ENCODE results near the gene CCDC192.

Gene CCDC192

GRCh38 chr5:127919818-127920217 is 216.6 kb downstream of the CCDC192 start:
- no peaks in the 10 kb centered on the region for H3K4me1 ChIP-seq (ENCODE audit: insufficient read depth, low read length, poor library complexity, severe bottlenecking)
- H4K20me1 ChIP-seq (ENCODE audit: insufficient read depth, low read length, poor library complexity, severe bottlenecking) = no peaks in the 10 kb centered on the region
- no peaks in the 10 kb centered on the region for H3K36me3 ChIP-seq (ENCODE audit: insufficient read depth, low read length)
- no peaks in the 10 kb centered on the region for H3K9me3 ChIP-seq (ENCODE audit: insufficient read depth, low read depth, low read length)
- no peak overlapping the region for H2AFZ ChIP-seq (ENCODE audit: low read length)
- no peak for TF ChIP-seq EZH2phosphoT487 (IDR thresholded peaks at IDR 0.05; ENCODE audit: borderline replicate concordance)
- TF ChIP-seq, protein P1, sequence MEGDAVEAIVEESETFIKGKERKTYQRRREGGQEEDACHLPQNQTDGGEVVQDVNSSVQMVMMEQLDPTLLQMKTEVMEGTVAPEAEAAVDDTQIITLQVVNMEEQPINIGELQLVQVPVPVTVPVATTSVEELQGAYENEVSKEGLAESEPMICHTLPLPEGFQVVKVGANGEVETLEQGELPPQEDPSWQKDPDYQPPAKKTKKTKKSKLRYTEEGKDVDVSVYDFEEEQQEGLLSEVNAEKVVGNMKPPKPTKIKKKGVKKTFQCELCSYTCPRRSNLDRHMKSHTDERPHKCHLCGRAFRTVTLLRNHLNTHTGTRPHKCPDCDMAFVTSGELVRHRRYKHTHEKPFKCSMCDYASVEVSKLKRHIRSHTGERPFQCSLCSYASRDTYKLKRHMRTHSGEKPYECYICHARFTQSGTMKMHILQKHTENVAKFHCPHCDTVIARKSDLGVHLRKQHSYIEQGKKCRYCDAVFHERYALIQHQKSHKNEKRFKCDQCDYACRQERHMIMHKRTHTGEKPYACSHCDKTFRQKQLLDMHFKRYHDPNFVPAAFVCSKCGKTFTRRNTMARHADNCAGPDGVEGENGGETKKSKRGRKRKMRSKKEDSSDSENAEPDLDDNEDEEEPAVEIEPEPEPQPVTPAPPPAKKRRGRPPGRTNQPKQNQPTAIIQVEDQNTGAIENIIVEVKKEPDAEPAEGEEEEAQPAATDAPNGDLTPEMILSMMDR (conservative IDR thresholded peaks at IDR 0.05; ENCODE audit: low read length) = no peak
- no peaks in the 10 kb centered on the region for H3K27me3 ChIP-seq (ENCODE audit: insufficient read depth, low read length, poor library complexity, severe bottlenecking)
- H3K4me3 ChIP-seq (ENCODE audit: low read length, poor library complexity, severe bottlenecking) = no peak overlapping the region
- no peak overlapping the region for H3K9ac ChIP-seq (ENCODE audit: low read depth, low read length, poor library complexity, severe bottlenecking)
- no peak overlapping the region for H3K4me2 ChIP-seq (ENCODE audit: low read depth, low read length, poor library complexity, severe bottlenecking)
- no peaks in the 10 kb centered on the region for H3K9me2 ChIP-seq (replicated peaks; ENCODE audit: low read depth, low read length)
- H3F3A ChIP-seq (ENCODE audit: low read depth) = no peaks in the 10 kb centered on the region
- no peaks in the 10 kb centered on the region for H3K79me2 ChIP-seq (ENCODE audit: insufficient read depth, low read length)

DNA sequence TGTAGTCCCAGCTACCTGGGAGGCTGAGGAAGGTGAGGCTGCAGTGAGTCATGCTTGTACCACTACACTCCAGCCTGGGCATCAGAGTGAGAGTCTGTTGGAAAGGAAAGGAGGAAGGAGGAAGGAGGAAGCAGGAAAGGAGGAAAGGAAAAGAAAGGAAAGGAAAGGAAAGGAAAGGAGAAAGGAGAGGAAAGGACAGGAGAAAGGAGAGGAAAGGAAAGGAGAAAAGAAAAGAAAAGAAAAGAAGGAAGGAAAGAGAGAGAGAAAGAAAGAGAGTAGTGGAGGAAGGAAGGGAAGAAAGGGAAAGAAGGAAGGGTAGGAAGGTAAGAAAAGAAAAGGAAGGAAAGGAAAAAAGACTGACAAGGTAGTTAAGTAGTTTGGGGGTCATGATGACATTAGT is 217.7 kb downstream of the CCDC192 start:
- no peak for TF ChIP-seq EZH2phosphoT487 (IDR thresholded peaks at IDR 0.05; ENCODE audit: borderline replicate concordance)
- TF ChIP-seq, protein P1 (conservative IDR thresholded peaks at IDR 0.05; ENCODE audit: low read length) = no peak
- no peak overlapping the region for H3K4me3 ChIP-seq (ENCODE audit: low read length, poor library complexity, severe bottlenecking)
- H2AFZ ChIP-seq (ENCODE audit: low read length) = no peak overlapping the region
- H3K4me2 ChIP-seq (ENCODE audit: low read depth, low read length, poor library complexity, severe bottlenecking) = no peak overlapping the region
- H3K27me3 ChIP-seq (ENCODE audit: insufficient read depth, low read length, poor library complexity, severe bottlenecking) = no peaks in the 10 kb centered on the region
- H3K9me3 ChIP-seq (ENCODE audit: insufficient read depth, low read depth, low read length) = no peaks in the 10 kb centered on the region
- no peaks in the 10 kb centered on the region for H4K20me1 ChIP-seq (ENCODE audit: insufficient read depth, low read length, poor library complexity, severe bottlenecking)
- no peaks in the 10 kb centered on the region for H3K9me2 ChIP-seq (replicated peaks; ENCODE audit: low read depth, low read length)
- H3K79me2 ChIP-seq (ENCODE audit: insufficient read depth, low read length) = no peaks in the 10 kb centered on the region
- no peaks in the 10 kb centered on the region for H3K36me3 ChIP-seq (ENCODE audit: insufficient read depth, low read length)
- no peaks in the 10 kb centered on the region for H3K4me1 ChIP-seq (ENCODE audit: insufficient read depth, low read length, poor library complexity, severe bottlenecking)
- no peak overlapping the region for H3K9ac ChIP-seq (ENCODE audit: low read depth, low read length, poor library complexity, severe bottlenecking)
- H3F3A ChIP-seq (ENCODE audit: low read depth) = no peaks in the 10 kb centered on the region

DNA sequence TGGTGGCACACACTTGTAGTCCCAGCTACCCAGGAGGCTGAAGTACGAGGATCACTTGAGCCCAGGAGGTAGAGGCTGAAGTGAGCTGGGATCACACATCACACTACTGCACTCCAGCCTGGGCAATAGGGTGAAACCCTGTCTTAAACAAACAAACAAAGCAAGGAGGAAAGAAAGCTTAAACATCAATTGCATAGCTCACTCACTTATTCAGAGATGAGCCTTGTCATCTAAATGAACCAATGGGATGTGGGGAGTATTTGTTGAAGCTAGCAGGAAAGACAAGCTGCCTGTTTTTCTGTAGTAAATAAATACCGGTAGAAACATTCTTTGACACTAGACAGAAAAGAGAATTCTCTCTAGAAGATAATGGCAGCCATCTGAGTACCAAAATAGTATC is 219.4 kb downstream of the CCDC192 start:
- Histone ChIP-seq H3K36me3 (ENCODE audit: insufficient read depth, low read length) (no peaks in the 10 kb centered on the region), H3F3A (ENCODE audit: low read depth) (no peaks in the 10 kb centered on the region), H3K4me1 (ENCODE audit: insufficient read depth, low read length, poor library complexity, severe bottlenecking) (no peaks in the 10 kb centered on the region), H3K4me2 (ENCODE audit: low read depth, low read length, poor library complexity, severe bottlenecking) (no peak overlapping the region), H2AFZ (ENCODE audit: low read length) (no peak overlapping the region), H4K20me1 (ENCODE audit: insufficient read depth, low read length, poor library complexity, severe bottlenecking) (no peaks in the 10 kb centered on the region), H3K9me2 (replicated peaks; ENCODE audit: low read depth, low read length) (no peaks in the 10 kb centered on the region), H3K79me2 (ENCODE audit: insufficient read depth, low read length) (no peaks in the 10 kb centered on the region), H3K9me3 (ENCODE audit: insufficient read depth, low read depth, low read length) (no peaks in the 10 kb centered on the region), H3K9ac (ENCODE audit: low read depth, low read length, poor library complexity, severe bottlenecking) (no peak overlapping the region), H3K27me3 (ENCODE audit: insufficient read depth, low read length, poor library complexity, severe bottlenecking) (no peaks in the 10 kb centered on the region), H3K4me3 (ENCODE audit: low read length, poor library complexity, severe bottlenecking) (no peak overlapping the region)
- no peak for TF ChIP-seq EZH2phosphoT487 (IDR thresholded peaks at IDR 0.05; ENCODE audit: borderline replicate concordance)
- TF ChIP-seq, protein P1 (conservative IDR thresholded peaks at IDR 0.05; ENCODE audit: low read length) = no peak

Measured in Loucy (cell line).